HG02678 (cell line): Measurements from ENCODE around the gene KRTAP19-7.

Experiments used
- ATAC-seq: cut with Tn5 transposase; IDR thresholded peaks from one replicate; pipeline ENCODE4 v1.9.1; 2021; ENCODE audit warnings: mild to moderate bottlenecking, moderate library complexity; ENCODE audit not compliant: unreplicated experiment

The KRTAP19-7 gene

GRCh38 chr21:30561264-30561895 lies at the start of gene KRTAP19-7:
TSS of gene KRTAP19-7 (minus strand) at chr21:30561314. CDS start at chr21:30561289, 25 bp downstream.
- no peak for ATAC-seq

- ATAC-seq = no peak
These were observed 44.9 kb upstream of the KRTAP19-7 start for GRCh38 chr21:30605968-30606367.

- ATAC-seq = no peak
These were observed 39.7 kb upstream of the KRTAP19-7 start, which contains the start of gene KRTAP22-1 for GRCh38 chr21:30600787-30601186. TSS of gene KRTAP22-1 (plus strand) at chr21:30601087.

GRCh38 chr21:30598802-30599201 lies 37.7 kb upstream of the KRTAP19-7 start, which contains the start of gene KRTAP6-2:
TSS of gene KRTAP6-2 (minus strand) at chr21:30598902. CDS start at chr21:30598874, 28 bp downstream.
- ATAC-seq = no peak

- no peak for ATAC-seq
These were observed 31.0 kb upstream of the KRTAP19-7 start, which contains the start of gene KRTAP6-3 for GRCh38 chr21:30592140-30592539. TSS of gene KRTAP6-3 (plus strand) at chr21:30592440. CDS start at chr21:30592446, 6 bp downstream.

- ATAC-seq = no peak
These were observed 29.2 kb upstream of the KRTAP19-7 start, which contains the start of gene KRTAP22-2 for GRCh38 chr21:30590297-30590696. TSS of gene KRTAP22-2 (minus strand) at chr21:30590397.

GRCh38 chr21:30582870-30583269 lies 21.8 kb upstream of the KRTAP19-7 start:
- no peak for ATAC-seq

- ATAC-seq = no peak
These were observed 19.0 kb upstream of the KRTAP19-7 start for GRCh38 chr21:30580132-30580531.

GRCh38 chr21:30579346-30579745 lies 18.2 kb upstream of the KRTAP19-7 start:
- no peak for ATAC-seq

- no peak for ATAC-seq
These were observed 16.7 kb upstream of the KRTAP19-7 start for GRCh38 chr21:30577766-30578165.

GRCh38 chr21:30567617-30568016 lies 6.5 kb upstream of the KRTAP19-7 start:
- ATAC-seq = no peak

- ATAC-seq = no peak
These were observed 2.5 kb upstream of the KRTAP19-7 start for GRCh38 chr21:30563630-30564029.

- no peak for ATAC-seq
These were observed 2.0 kb upstream of the KRTAP19-7 start for GRCh38 chr21:30563072-30563471.

- ATAC-seq = no peak
These were observed 843 bp upstream of the KRTAP19-7 start for GRCh38 chr21:30561957-30562356.

GRCh38 chr21:30555095-30555494 lies 6.0 kb downstream of the KRTAP19-7 start:
- no peak for ATAC-seq

- ATAC-seq = no peak
These were observed 8.3 kb downstream of the KRTAP19-7 start for GRCh38 chr21:30552782-30553181.

- ATAC-seq = no peak
These were observed 19.4 kb downstream of the KRTAP19-7 start, which contains the start of gene KRTAP19-6 for GRCh38 chr21:30541764-30542163. TSS of gene KRTAP19-6 (minus strand) at chr21:30541864. CDS start at chr21:30541833, 31 bp downstream.

- ATAC-seq = no peak
These were observed 42.2 kb downstream of the KRTAP19-7 start for GRCh38 chr21:30518876-30519275.

GRCh38 chr21:30515681-30516080 lies 45.4 kb downstream of the KRTAP19-7 start:
- no peak for ATAC-seq
